ENCODE data around the gene TEKT5. TPM values are rescaled to one million over a fixed set of nuclear protein-coding genes. Genes with fewer than 3 reads are reported as not detected.

TEKT5 gene
- total and polyA plus RNA-seq, 2 donors from 2014 or later, result 0.57 TPM; not detected in 1

GRCh38 chr16:10646581-10647263 is 48.0 kb downstream of the TEKT5 start:
- no peak for TF ChIP-seq CTCF (IDR thresholded peaks at IDR 0.05; ENCODE audit: borderline replicate concordance, extremely low read depth, insufficient read depth)
- Histone ChIP-seq H3K27me3 (ENCODE audit: control insufficient read depth, insufficient read depth, low read length) (no peaks in the 10 kb centered on the region), H3K27ac (ENCODE audit: low read depth in 2 of 2, low read length in 2 of 2) (no peak overlapping the region), H3K4me1 (ENCODE audit: control insufficient read depth in 2 of 3, insufficient read depth in 2 of 3, low read depth in 1 of 3, low read length in 3 of 3) (peaks cover 0 to 11% (median 0%) of the 10 kb centered on the region in 3 donors), H3K9ac (ENCODE audit: low read length in 3 of 3) (no peak overlapping the region), H3K9me3 (ENCODE audit: control insufficient read depth in 2 of 3, insufficient read depth in 1 of 3, low read length in 3 of 3) (no peaks in the 10 kb centered on the region), H3K36me3 (ENCODE audit: control insufficient read depth in 2 of 3, insufficient read depth in 3 of 3, low read length in 3 of 3) (no peaks in the 10 kb centered on the region), H3K4me3 (ENCODE audit: low read length in 3 of 3) (no peak overlapping the region)
- intact Hi-C loops (cut with DNase I), result no loop called here
- no peak for FAIRE-seq
- DNase-seq, result no peak

GRCh38 chr16:10646228-10646580 is 48.5 kb downstream of the TEKT5 start:
- H3K27ac ChIP-seq (ENCODE audit: low read depth in 2 of 2, low read length in 2 of 2), result no peak overlapping the region
- no peak for TF ChIP-seq CTCF (IDR thresholded peaks at IDR 0.05; ENCODE audit: borderline replicate concordance, extremely low read depth, insufficient read depth)
- no peaks in the 10 kb centered on the region for H3K36me3 ChIP-seq (ENCODE audit: control insufficient read depth in 2 of 3, insufficient read depth in 3 of 3, low read length in 3 of 3)
- intact Hi-C loops (cut with DNase I), result no loop called here
- no peak overlapping the region for H3K9ac ChIP-seq (ENCODE audit: low read length in 3 of 3)
- H3K9me3 ChIP-seq (ENCODE audit: control insufficient read depth in 2 of 3, insufficient read depth in 1 of 3, low read length in 3 of 3), result no peaks in the 10 kb centered on the region
- H3K4me1 ChIP-seq (ENCODE audit: control insufficient read depth in 2 of 3, insufficient read depth in 2 of 3, low read depth in 1 of 3, low read length in 3 of 3), result peaks cover 0 to 11% (median 0%) of the 10 kb centered on the region in 3 donors
- DNase-seq (no peak), FAIRE-seq (no peak)
- H3K27me3 ChIP-seq (ENCODE audit: control insufficient read depth, insufficient read depth, low read length), result no peaks in the 10 kb centered on the region
- no peak overlapping the region for H3K4me3 ChIP-seq (ENCODE audit: low read length in 3 of 3)

- intact Hi-C loops (cut with DNase I), result no loop called here
- no peak for TF ChIP-seq CTCF (IDR thresholded peaks at IDR 0.05; ENCODE audit: borderline replicate concordance, extremely low read depth, insufficient read depth)
- FAIRE-seq, result no peak
These were observed 50.6 kb downstream of the TEKT5 start for GRCh38 chr16:10644092-10644491.

GRCh38 chr16:10642964-10643363 is 51.8 kb downstream of the TEKT5 start:
- FAIRE-seq (no peak), DNase-seq (no peak)
- TF ChIP-seq CTCF (IDR thresholded peaks at IDR 0.05; ENCODE audit: borderline replicate concordance, extremely low read depth, insufficient read depth), result no peak
- H3K27me3 ChIP-seq (ENCODE audit: control insufficient read depth, insufficient read depth, low read length), result no peaks in the 10 kb centered on the region
- peaks cover 0 to 11% (median 0%) of the 10 kb centered on the region in 3 donors for H3K4me1 ChIP-seq (ENCODE audit: control insufficient read depth in 2 of 3, insufficient read depth in 2 of 3, low read depth in 1 of 3, low read length in 3 of 3)
- no peaks in the 10 kb centered on the region for H3K9me3 ChIP-seq (ENCODE audit: control insufficient read depth in 2 of 3, insufficient read depth in 1 of 3, low read length in 3 of 3)
- H3K4me3 ChIP-seq (ENCODE audit: low read length in 3 of 3), result no peak overlapping the region
- H3K9ac ChIP-seq (ENCODE audit: low read length in 3 of 3), result no peak overlapping the region
- intact Hi-C loops (cut with DNase I), result no loop called here
- H3K27ac ChIP-seq (ENCODE audit: low read depth in 2 of 2, low read length in 2 of 2), result no peak overlapping the region
- H3K36me3 ChIP-seq (ENCODE audit: control insufficient read depth in 2 of 3, insufficient read depth in 3 of 3, low read length in 3 of 3), result no peaks in the 10 kb centered on the region

More at GRCh38 chr16:10644092-10644491, 50.6 kb downstream of the TEKT5 start:
- Histone ChIP-seq H3K27me3 (ENCODE audit: control insufficient read depth, insufficient read depth, low read length) (no peaks in the 10 kb centered on the region), H3K9me3 (ENCODE audit: control insufficient read depth in 2 of 3, insufficient read depth in 1 of 3, low read length in 3 of 3) (no peaks in the 10 kb centered on the region), H3K27ac (ENCODE audit: low read depth in 2 of 2, low read length in 2 of 2) (no peak overlapping the region), H3K4me1 (ENCODE audit: control insufficient read depth in 2 of 3, insufficient read depth in 2 of 3, low read depth in 1 of 3, low read length in 3 of 3) (peaks cover 0 to 11% (median 0%) of the 10 kb centered on the region in 3 donors), H3K4me3 (ENCODE audit: low read length in 3 of 3) (no peak overlapping the region), H3K9ac (ENCODE audit: low read length in 3 of 3) (no peak overlapping the region), H3K36me3 (ENCODE audit: control insufficient read depth in 2 of 3, insufficient read depth in 3 of 3, low read length in 3 of 3) (no peaks in the 10 kb centered on the region)
- no peak for DNase-seq

All from kidney (tissue), 14 donors.